ENCODE results near the gene PAGR1. TPM values are rescaled to one million over a fixed set of nuclear protein-coding genes. Genes with fewer than 3 reads are reported as not detected.

The PAGR1 gene
- total and polyA plus RNA-seq, 2 of the 13 experiments (the other 11 are each of a cell fraction or from before 2014, with no cell fraction given) = 9.8 to 66.4 TPM

- TF ChIP-seq DZIP1 (CRISPR knock-in tag; IDR thresholded peaks at IDR 0.05) = peak; percentile 89
- peak; percentile 87 for TF ChIP-seq ZNF691 (CRISPR knock-in tag; IDR thresholded peaks at IDR 0.05; ENCODE audit: borderline replicate concordance, low read depth)
- no peak for TF ChIP-seq ATRX (CRISPR knock-in tag; IDR thresholded peaks at IDR 0.05; ENCODE audit: borderline replicate concordance)
- TF ChIP-seq, protein P1, sequence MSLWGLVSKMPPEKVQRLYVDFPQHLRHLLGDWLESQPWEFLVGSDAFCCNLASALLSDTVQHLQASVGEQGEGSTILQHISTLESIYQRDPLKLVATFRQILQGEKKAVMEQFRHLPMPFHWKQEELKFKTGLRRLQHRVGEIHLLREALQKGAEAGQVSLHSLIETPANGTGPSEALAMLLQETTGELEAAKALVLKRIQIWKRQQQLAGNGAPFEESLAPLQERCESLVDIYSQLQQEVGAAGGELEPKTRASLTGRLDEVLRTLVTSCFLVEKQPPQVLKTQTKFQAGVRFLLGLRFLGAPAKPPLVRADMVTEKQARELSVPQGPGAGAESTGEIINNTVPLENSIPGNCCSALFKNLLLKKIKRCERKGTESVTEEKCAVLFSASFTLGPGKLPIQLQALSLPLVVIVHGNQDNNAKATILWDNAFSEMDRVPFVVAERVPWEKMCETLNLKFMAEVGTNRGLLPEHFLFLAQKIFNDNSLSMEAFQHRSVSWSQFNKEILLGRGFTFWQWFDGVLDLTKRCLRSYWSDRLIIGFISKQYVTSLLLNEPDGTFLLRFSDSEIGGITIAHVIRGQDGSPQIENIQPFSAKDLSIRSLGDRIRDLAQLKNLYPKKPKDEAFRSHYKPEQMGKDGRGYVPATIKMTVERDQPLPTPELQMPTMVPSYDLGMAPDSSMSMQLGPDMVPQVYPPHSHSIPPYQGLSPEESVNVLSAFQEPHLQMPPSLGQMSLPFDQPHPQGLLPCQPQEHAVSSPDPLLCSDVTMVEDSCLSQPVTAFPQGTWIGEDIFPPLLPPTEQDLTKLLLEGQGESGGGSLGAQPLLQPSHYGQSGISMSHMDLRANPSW (CRISPR knock-in tag; IDR thresholded peaks at IDR 0.05; ENCODE audit: borderline replicate concordance) = peak; percentile 67; the same call in 1 of the 2 replicates
- TF ChIP-seq ZBTB8A (CRISPR knock-in tag; IDR thresholded peaks at IDR 0.05; ENCODE audit: borderline replicate concordance, low read depth) = peak; percentile 92; the same call in 1 of the 2 replicates
- no peak for TF ChIP-seq ZNF326 (CRISPR knock-in tag; IDR thresholded peaks at IDR 0.05; ENCODE audit: borderline replicate concordance)
- TF ChIP-seq, protein P2, sequence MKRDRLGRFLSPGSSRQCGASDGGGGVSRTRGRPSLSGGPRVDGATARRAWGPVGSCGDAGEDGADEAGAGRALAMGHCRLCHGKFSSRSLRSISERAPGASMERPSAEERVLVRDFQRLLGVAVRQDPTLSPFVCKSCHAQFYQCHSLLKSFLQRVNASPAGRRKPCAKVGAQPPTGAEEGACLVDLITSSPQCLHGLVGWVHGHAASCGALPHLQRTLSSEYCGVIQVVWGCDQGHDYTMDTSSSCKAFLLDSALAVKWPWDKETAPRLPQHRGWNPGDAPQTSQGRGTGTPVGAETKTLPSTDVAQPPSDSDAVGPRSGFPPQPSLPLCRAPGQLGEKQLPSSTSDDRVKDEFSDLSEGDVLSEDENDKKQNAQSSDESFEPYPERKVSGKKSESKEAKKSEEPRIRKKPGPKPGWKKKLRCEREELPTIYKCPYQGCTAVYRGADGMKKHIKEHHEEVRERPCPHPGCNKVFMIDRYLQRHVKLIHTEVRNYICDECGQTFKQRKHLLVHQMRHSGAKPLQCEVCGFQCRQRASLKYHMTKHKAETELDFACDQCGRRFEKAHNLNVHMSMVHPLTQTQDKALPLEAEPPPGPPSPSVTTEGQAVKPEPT (CRISPR knock-in tag; IDR thresholded peaks at IDR 0.05; ENCODE audit: low read depth) = peak; percentile 76; the same call in 1 of the 2 replicates
- no peak for TF ChIP-seq HOMEZ (CRISPR knock-in tag; IDR thresholded peaks at IDR 0.05; ENCODE audit: low read depth)
- TF ChIP-seq, protein P3, sequence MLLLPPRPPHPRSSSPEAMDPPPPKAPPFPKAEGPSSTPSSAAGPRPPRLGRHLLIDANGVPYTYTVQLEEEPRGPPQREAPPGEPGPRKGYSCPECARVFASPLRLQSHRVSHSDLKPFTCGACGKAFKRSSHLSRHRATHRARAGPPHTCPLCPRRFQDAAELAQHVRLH (CRISPR knock-in tag; IDR thresholded peaks at IDR 0.05; ENCODE audit: borderline replicate concordance, low read depth) = peak; percentile 81; the same call in 1 of the 2 replicates
- TF ChIP-seq SNAI1 (CRISPR knock-in tag; IDR thresholded peaks at IDR 0.05; ENCODE audit: borderline replicate concordance) = peak; percentile 98; the same call in 1 of the 2 replicates
- TF ChIP-seq, protein P4, sequence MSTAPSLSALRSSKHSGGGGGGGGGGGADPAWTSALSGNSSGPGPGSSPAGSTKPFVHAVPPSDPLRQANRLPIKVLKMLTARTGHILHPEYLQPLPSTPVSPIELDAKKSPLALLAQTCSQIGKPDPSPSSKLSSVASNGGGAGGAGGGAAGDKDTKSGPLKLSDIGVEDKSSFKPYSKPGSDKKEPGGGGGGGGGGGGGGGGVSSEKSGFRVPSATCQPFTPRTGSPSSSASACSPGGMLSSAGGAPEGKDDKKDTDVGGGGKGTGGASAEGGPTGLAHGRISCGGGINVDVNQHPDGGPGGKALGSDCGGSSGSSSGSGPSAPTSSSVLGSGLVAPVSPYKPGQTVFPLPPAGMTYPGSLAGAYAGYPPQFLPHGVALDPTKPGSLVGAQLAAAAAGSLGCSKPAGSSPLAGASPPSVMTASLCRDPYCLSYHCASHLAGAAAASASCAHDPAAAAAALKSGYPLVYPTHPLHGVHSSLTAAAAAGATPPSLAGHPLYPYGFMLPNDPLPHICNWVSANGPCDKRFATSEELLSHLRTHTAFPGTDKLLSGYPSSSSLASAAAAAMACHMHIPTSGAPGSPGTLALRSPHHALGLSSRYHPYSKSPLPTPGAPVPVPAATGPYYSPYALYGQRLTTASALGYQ (CRISPR knock-in tag; IDR thresholded peaks at IDR 0.05) = no peak; the same call in 1 of the 2 replicates
- TF ChIP-seq ZKSCAN8 (CRISPR knock-in tag; IDR thresholded peaks at IDR 0.05; ENCODE audit: borderline replicate concordance) = peak; percentile 66; the same call in 1 of the 2 replicates
- TF ChIP-seq FOXC1 (CRISPR knock-in tag; IDR thresholded peaks at IDR 0.05; ENCODE audit: borderline replicate concordance) = 0 out of 2 replicates have a peak, but pooled peaks have one; percentile 24
Measured at GRCh38 chr16:29815793-29816693, at the start of gene PAGR1 (continued).

All from HepG2 (cell line).